SKM-1 (cell line): Measurements from ENCODE around the gene PHC2.

ENCODE experiments used
- DNase-seq: peaks from one replicate; lab custom pipeline; 2025; ENCODE audit not compliant: unreplicated experiment; lab: John Stamatoyannopoulos, UW

PHC2 gene

GRCh38 chr1:33275706-33276572, 155.0 kb downstream of the PHC2 start:
- DNase-seq, result no peak

GRCh38 chr1:33275195-33275594, 155.7 kb downstream of the PHC2 start:
- DNase-seq, result no peak

DNA sequence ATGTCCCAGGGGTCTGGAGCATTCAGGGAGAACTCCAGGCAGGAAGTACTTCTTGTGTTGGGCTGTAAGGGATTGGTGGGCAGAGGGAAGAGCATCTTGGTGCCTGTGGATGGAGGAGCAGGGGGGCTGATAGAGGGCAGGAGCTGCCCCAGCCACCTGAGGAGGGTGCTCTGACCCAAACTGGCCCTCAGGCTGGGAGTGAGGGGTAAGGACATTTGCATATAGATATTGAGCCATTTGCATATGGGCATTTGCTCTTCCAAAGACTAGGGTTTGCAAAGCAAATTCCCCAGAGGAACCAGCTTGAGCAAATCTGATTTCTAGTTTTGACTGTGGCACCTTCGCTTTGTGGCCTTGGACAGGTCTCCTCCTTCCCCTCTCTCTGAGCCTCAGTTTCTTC, 156.4 kb downstream of the PHC2 start:
- no peak for DNase-seq

GRCh38 chr1:33273961-33274371, 156.9 kb downstream of the PHC2 start:
- no peak for DNase-seq
